Globus pallidus (tissue), 1 donor: ENCODE measurements around the gene P2RX4.
"Not testable (repeated sequence)": the region's sequence is repeated elsewhere in the genome, so short reads cannot be mapped to it uniquely, and the experiment has no call there.

Source experiments
- DNase-seq: peaks from one replicate; pipeline ENCODE4 v3.0.0-alpha.2; 2015; ENCODE audit warnings: low spot score

P2RX4 gene

GRCh38 chr12:121188227-121188626 is 21.7 kb upstream of the P2RX4 start:
- DNase-seq, result no peak

GRCh38 chr12:121189131-121189530 is 20.8 kb upstream of the P2RX4 start:
- DNase-seq, result no peak

DNA sequence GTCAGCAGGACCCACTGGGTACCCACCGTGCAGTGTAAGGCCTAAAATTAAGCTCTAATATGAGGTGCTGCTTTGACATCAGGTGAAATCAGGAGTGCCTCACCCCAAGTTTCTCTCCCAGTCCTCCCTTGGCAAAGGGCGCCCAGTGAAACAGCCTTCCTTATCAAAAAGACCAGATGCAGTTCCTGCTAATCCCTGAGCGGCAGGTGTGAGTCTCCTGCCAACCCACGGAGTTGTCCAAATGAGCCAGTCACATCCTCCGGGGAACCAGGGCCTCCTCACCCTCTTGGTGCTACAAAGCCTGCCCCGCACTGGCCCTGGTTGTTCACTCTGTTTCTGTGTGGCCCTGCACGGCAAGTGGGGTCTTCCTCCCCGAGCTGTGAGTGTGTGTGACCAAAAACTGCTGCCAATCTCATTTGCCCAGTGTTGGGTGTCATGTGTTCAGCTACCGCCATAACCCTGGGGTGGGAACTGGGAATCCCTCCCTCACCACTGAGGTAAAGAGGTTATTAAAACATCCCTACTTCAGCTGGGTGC is 20.2 kb upstream of the P2RX4 start:
- DNase-seq, result no peak

DNA sequence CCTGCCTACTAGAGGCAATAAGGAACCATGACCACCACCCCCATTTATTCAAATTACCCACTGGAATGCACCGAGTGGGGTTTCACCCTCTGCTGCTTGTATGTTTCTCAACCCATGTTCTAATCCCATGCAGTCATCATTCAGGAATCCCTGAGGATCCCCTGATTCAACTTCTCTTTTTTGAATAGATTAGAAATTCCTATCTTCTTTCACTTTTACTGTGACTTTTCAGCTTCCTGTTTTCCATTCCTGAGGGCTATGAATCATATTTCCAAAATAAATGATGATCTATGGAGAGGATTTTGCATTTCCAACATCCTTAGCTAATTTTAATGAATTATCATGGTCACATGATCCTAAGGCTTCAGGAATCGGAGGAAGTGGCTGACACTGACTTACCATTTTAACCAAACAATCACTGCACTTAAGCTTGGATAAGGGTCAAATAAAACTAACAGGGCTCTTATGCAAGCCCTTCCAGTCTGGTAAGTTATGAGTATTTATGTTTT is 19.4 kb upstream of the P2RX4 start:
- no peak for DNase-seq

- no peak for DNase-seq
These were observed 18.8 kb upstream of the P2RX4 start for GRCh38 chr12:121191151-121191550.

- DNase-seq, result peak; percentile 55
These were observed 13.0 kb upstream of the P2RX4 start for GRCh38 chr12:121196902-121197301.

DNA sequence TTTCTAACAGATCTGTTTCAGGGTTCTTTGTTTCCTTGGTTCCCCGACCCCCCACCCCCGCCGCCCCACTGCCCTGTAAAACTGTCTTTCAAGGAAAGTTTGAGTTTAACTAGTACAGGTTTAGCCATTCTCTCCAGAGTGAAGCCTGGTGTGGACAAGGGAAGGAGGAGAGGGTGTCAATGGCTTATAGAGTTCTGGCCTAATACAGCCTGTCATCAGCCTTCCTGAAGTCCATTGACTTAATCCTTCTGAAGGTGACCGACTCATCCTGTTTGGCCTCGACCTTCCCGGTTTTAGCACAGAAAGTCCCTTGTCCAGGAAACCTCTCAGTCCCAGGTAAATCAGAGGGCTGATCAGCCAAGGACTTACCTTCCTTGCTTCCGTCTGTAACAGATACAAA is 11.0 kb upstream of the P2RX4 start:
- no peak for DNase-seq

DNA sequence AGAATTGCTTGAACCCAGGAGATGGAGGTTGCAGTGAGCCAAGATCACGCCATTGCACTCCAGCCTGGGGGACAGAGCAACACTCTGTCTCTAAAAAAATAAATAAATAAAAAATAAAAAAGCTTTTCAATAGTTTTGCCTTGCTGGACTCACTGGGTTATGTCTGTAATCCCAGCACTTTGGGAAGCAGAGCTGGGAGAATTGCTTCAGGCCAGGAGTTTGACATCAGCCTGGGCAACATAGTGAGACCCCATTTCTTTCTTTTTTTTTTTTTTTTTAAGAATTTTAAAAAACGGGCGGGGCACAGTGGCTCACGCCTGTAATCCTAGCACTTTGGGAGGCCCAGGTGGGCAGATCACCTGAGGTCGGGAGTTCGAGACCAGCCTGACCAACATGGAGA is 8.8 kb upstream of the P2RX4 start:
- not testable (repeated sequence) for DNase-seq

GRCh38 chr12:121202407-121203355 is 7.2 kb upstream of the P2RX4 start:
- DNase-seq, result no peak

GRCh38 chr12:121203482-121203881 is 6.4 kb upstream of the P2RX4 start:
- DNase-seq, result no peak

DNA sequence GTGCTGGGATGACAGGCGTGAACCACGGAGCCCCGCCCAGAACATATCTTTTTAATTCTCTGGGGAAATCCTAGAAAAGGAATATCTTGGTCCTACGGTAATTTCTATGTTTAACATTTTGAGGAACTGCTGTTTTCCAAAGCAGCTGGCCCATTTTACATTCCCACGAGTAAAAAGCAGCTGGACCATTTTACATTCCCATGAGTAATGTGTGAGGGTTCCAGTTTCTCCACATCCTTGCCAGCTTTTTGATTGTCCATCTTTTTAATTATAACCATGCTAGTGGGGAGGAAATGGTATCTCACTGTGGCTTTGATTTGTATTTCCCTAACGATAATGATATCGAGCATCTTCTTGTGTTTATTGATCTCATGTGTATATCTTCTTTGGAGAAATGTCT is 4.4 kb upstream of the P2RX4 start:
- no peak for DNase-seq

DNA sequence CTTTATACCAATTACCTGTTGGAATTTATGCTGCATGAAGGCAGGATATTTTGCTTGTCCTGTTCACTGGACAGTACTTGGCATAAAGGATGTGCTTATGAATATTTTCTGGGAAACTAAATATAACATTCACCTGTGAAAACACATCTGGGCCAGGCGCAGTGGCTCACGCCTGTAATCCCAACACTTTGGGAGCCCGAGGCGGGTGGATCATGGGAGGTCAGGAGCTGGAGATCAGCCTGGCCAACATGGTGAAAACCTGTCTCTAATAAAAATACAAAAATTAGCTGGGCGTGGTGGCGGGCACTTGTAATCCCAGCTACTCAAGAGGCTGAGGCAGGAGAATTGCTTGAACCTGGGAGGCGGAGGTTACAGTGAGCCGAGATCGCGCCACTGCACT is 1.4 kb upstream of the P2RX4 start:
- not testable (repeated sequence) for DNase-seq

- no peak for DNase-seq
These were observed 708 bp upstream of the P2RX4 start for GRCh38 chr12:121209221-121209620.

DNA sequence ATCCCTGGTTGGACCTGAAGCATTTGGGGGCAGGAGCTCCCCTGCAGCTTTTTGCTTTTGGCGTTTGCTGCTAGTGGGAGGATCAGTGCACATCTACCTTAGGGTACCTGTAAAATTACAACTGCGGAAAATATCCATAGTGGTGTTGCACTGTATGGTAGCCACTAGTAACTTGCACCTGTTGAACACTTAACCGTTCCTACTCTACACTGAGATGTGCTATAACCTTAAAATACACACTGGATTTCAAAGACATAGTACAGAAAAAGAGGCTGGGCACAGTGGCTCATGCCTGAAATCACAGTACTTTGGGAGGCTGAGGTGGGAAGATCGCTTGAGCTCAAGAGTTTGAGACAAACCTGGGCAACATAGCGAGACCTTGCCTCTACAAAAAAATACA is 2.9 kb downstream of the P2RX4 start:
- no peak for DNase-seq

DNA sequence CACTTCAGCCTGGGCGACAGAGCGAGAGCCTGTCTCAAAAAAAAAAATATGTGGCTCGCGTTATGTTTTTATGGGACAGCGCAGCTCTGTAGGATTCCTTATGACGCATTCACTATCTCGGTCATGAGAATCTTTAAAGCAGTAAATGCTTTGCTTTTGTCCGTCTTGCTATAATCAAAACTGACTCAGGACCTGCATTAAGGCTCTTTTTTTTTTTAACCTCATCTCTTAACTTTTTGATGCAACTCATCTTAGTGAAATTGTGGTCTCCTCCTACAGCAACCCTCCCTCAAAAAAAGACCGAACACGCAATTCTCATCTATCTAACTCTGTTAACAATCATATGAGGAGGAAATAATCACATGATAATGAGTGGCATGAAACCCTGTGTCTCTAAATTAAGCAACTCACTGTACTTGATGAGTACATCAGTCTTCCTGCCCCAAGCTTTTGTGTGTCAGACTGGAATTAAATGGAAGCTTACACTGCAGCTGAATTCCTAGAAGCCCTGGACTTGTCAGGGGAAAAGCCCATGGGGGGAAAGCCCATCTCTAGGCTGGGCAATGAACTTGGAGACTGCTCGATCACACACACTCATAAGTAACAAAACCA is 4.3 kb downstream of the P2RX4 start:
- no peak for DNase-seq

- DNase-seq, result peak; percentile 57
These were observed 5.2 kb downstream of the P2RX4 start for GRCh38 chr12:121214855-121215745.

GRCh38 chr12:121216102-121216501 is 6.2 kb downstream of the P2RX4 start:
- DNase-seq, result no peak

DNA sequence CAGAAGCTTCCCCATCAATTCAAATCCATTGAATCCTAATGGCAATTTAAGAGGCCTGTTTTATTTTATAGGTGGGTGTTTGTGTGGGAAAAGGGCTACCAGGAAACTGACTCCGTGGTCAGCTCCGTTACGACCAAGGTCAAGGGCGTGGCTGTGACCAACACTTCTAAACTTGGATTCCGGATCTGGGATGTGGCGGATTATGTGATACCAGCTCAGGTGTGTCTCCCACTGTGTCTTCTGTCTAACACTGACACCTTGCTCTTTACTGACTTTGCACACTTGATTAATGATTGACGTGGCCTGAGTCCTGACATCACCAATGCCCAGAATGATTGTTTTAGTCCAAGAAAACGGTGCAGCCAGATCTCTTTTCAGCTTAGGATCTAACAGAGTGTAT is 7.1 kb downstream of the P2RX4 start:
- DNase-seq, result no peak

- DNase-seq, result no peak
These were observed 7.8 kb downstream of the P2RX4 start for GRCh38 chr12:121217761-121218160.

DNA sequence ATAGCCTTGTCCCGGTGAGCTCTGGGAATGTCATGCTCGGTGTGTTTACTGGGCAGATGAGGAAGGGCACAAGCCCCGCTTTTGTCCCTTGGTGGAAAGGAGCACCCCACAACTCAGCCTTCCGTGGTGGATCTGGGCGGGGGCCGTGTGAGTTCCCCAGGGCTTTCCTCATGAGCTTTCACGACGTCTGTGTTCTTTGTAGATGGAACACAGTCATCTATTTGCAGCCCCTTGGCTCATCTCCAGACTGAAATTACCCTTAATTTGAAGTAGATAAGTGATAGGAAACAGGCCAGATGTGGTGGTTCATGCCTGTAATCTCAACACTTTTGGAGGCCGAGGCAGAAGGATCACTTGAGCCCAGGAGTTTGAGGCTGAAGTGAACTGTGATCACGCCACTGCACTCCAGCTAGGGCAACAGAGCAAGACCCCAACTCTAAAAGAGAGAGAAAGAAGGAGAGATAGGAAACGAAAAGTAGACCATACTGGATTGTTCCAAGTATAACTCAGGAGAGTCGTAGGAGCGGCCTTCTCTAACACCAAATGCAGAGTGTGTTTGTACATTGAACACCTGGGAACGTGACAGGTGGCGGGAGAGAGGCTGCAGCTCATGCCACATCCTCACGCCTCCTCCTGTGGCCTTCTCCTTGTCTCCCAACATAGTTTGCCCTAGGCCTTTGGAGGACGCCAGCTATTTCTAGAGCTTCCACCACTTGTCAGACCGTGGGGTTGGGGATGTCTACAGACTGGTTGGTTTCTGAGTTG is 8.8 kb downstream of the P2RX4 start:
- no peak for DNase-seq

DNA sequence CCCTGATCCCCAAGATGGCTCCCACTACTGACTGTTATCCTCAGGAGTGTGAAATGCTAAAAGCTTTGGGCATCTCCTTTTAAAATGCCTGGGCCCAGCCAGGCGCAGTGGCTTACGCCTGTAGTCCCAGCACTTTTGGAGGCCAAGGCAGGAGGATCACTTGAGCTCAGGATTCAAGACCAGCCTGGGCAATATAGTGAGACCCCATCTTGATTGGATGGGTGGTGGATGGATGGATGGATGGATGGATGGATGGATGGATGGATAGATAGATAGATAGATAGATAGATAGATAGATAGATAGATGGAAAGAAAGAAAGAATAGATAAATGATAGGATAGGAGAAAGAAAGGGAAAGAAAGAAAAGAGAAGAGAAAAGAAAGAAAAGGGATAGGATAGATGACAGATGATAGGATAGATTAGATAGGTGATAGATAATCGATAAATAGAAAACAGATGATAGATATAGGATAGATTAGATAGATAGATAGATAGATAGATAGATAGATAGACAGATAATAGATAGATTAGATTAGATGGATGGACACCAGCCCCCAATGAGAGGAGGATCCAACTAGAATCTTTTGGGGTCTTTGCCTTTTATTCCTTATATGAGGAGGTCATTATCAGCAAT is 9.5 kb downstream of the P2RX4 start:
- DNase-seq, result no peak
